Mammary epithelial cell (primary cell): ENCODE data around the gene SORCS2.

Experiments
- EZH2 ChIP-seq: IDR thresholded peaks from 2 replicates; pipeline ENCODE4 v1.6.1; 2012; ENCODE audit warnings: low read length, inconsistent platforms, borderline replicate concordance
- TF ChIP-seq, protein P1 (sequence below), 2 donors: IDR thresholded peaks in 1 of 2; conservative IDR thresholded peaks in 1 of 2; 2 replicates each; pipeline ENCODE4 v1.5.1; 2011 to 2012; ENCODE audit warnings: inconsistent platforms in 2 of 2, low read length in 2 of 2, mild to moderate bottlenecking in 2 of 2, control low read depth in 1 of 2, low read depth in 1 of 2; ENCODE audit not compliant: insufficient read depth in 1 of 2; ENCODE audit errors: extremely low read depth in 1 of 2

DNA sequence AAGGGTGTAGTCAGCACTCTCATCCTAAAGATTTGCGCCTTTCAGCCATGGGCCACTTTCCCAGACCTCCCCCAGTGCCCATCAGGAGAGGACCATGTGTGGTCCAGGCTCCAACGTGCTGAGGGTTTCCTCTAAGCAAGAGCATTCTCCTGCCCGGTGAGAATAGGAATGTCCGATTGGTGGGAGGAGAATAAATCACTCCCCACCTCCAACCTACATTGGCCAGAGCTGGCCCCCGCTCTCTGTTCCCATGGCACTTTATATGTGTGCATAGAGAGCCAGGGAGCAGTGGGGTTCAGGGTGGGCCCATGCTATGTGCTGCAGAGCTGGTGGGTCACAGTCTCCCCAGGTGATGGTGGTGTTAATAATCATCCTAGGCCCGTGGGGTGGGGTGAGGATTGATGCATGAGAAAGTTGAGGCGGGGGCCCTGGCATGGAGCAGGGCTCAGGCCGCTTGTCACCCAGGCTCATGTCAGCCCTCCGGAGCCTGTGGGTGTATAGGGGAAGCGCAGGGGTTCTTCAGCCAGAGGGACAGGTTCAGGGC is 6.8 kb upstream of the SORCS2 start:
- TF ChIP-seq, protein P1, sequence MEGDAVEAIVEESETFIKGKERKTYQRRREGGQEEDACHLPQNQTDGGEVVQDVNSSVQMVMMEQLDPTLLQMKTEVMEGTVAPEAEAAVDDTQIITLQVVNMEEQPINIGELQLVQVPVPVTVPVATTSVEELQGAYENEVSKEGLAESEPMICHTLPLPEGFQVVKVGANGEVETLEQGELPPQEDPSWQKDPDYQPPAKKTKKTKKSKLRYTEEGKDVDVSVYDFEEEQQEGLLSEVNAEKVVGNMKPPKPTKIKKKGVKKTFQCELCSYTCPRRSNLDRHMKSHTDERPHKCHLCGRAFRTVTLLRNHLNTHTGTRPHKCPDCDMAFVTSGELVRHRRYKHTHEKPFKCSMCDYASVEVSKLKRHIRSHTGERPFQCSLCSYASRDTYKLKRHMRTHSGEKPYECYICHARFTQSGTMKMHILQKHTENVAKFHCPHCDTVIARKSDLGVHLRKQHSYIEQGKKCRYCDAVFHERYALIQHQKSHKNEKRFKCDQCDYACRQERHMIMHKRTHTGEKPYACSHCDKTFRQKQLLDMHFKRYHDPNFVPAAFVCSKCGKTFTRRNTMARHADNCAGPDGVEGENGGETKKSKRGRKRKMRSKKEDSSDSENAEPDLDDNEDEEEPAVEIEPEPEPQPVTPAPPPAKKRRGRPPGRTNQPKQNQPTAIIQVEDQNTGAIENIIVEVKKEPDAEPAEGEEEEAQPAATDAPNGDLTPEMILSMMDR (conservative IDR thresholded peaks at IDR 0.05 in 1 of 2, IDR thresholded peaks at IDR 0.05 in 1 of 2; ENCODE audit: extremely low read depth in 1 of 2, insufficient read depth in 1 of 2, low read depth in 1 of 2, low read length in 2 of 2) = no peak
- no peak for TF ChIP-seq EZH2
